GM19452 (cell line): ENCODE measurements around the gene TGM1.
"Not testable (repeated sequence)": the region's sequence is repeated elsewhere in the genome, so short reads cannot be mapped to it uniquely, and the experiment has no call there.

Experiments
- ATAC-seq: cut with Tn5 transposase; IDR thresholded peaks from one replicate; pipeline ENCODE4 v1.9.1; 2021; ENCODE audit not compliant: unreplicated experiment

TGM1 gene

GRCh38 chr14:24207625-24208024 lies 55.4 kb downstream of the TGM1 start:
- ATAC-seq, result no peak

GRCh38 chr14:24207104-24207551 lies 55.8 kb downstream of the TGM1 start:
- no peak for ATAC-seq

GRCh38 chr14:24206260-24207103 lies 56.5 kb downstream of the TGM1 start:
- no peak for ATAC-seq

GRCh38 chr14:24204163-24205146 lies 58.5 kb downstream of the TGM1 start:
- ATAC-seq, result no peak

GRCh38 chr14:24203249-24203886 lies 59.6 kb downstream of the TGM1 start:
- ATAC-seq, result not testable (repeated sequence)

GRCh38 chr14:24202538-24202937 lies 60.4 kb downstream of the TGM1 start:
- ATAC-seq, result not testable (repeated sequence)
